ENCODE measurements around the gene MYO10.
A peak's percentile ranks its signal among the peaks of the same experiment; 100 is the strongest.

MYO10 gene

DNA sequence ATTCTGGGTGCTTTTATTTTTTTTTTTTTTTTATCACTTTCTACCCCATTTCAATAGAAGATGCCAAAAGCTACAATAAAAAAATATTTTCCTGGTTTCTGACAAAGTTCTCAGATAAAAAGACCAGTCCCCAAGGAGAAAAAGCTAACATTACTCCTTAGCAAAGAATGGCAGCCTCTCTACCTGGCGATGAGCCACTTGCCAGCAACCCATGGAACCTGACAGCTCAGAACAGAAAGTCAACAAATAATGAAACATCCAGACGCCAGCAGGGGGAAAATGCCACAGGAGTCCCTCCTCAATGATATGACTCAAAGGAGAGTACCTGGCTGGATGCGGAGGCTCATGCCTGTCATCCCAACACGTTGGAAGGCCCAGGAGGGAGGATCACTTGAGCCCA is 123.2 kb downstream of the MYO10 start:
- no peak for DNase-seq

DNA sequence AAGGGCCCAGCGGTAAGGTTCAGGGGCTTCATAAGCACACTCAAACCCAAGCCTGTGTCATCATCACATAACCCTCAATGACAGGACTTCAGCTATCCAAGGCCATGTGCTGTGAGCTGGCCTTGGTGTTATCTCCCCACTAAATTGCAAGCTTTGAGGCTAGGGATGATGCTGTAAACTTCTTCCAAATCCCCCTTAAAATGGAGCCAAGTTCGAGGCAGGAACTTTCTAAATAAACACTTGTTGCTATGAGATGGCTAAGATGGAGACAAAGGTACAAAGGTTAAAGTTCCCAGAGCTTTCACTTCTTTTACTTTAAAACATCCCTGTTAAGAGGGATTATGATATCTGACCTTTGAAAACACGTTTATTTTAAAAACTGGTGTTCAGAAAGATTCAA is 123.6 kb downstream of the MYO10 start:
- no peak for DNase-seq

DNA sequence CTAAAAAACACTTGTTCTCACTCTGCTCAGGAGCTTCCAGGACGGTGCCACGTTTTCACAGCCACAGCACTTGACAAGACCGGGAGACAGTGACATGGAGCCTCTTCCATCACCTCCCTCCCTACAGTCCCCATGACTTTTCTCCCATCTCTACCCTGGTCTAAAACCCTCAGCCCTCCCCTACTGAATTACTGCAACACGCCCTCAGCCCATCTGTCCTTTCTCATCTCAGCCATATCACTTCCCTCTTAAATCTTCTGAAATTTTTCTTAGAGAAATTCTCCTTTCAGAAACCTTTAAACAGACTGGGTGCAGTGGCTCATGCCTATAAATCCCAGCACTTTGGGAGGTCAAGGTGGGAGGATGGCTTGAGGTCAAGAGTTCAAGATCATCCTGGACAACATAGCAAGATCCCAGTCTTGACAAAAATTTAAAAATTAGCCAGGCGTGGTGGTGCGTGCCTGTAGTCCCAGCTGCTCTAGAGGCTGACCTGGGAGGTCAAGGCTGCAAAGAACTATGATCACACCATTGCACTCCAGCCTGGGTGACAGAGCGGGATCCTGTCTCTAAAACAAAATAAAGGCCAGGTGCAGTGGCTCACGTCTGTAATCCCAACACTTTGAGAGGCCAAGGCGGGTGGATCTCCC is 125.8 kb downstream of the MYO10 start:
- no peak for DNase-seq

DNA sequence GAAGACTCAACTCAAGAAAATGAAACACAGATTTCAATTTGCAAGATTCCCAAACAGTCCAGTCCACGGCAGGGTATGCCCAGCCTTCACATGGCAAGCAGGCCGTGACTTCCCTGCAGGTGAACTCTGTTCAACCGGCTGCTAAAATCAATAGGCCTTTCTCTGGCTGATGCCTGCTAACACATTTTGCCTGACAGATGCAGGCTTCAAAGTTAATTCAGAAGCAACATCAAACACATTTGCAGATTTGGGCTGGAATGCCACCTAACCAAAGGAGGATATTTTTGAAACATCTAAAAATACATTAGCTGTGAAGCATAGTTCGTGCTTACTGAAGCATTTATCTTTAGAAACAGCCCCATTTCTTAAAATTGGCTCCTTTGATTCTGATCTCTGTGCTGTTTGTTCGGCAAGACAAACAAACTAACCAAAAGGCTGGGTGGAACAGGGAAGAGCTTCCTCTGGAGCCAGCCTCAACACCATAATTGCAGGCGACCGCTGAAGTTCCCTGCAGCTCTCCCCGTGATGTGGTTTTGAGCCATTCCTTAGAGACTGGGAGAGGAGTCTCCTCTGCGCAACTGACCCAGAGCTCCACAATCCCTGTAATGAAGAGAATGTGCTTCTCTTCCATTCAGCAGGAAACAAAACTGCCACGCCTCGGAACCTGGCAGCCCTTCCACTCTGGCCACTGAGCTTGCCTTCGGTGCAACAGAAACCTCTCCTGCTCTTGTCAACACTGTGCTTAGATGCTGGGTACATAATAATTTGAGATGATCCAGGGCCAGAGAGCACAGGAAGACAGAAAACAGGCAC is 126.5 kb downstream of the MYO10 start:
- DNase-seq, result no peak

DNA sequence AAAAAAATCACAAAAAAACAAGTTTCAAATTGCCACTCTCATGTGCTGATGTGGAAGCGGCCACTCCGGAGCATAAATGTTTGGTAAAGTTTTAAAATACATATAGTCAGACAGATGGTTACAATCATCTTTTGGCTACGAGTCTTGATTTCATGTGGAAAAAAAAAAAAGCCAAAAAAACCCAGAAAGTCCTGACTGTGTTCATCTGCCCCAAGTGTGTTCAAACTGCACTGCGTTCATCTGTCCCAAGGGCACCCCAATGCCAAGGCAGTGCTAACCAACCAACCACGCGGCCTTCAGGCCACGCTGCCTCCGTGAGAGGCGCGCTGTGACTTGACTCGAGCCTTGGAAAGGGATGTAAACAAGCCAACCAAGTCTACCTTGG is 127.1 kb downstream of the MYO10 start:
- peak in 1 of 51 donors; percentile 14 for DNase-seq

DNA sequence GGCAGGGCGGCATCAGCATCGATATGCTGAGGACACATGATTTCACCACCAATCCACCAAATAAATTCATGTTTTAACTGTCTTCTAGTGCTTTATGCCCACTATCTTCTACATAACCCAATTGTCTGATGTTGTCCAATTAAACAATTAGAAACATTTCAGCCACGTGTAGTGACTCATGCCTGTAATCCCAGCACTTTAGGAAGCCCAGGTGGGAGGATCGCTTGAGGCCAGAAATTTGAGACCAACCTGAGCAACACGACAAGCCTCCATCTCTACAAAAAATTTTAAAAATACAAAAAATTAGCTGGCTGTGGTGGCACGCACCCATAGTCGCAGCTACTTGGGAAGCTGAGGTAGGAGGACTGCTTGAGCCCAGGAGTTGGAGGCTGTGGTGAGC is 128.1 kb downstream of the MYO10 start:
- DNase-seq, result no peak

DNA sequence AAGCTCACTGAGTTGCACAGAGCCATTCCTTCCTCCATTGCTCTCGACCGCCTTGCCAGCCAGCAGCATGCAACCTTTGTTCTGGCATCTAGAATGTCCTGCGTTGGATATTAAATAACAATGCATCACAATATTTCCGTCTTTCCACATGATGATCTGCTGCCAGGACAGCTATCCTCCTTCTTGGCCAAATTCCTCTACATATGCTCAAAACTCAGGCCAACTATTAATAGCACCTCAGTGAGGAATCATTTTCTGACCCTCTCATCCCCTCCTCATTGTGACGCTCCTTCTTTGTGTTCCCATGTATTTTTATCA is 128.6 kb downstream of the MYO10 start:
- DNase-seq, result no peak

DNA sequence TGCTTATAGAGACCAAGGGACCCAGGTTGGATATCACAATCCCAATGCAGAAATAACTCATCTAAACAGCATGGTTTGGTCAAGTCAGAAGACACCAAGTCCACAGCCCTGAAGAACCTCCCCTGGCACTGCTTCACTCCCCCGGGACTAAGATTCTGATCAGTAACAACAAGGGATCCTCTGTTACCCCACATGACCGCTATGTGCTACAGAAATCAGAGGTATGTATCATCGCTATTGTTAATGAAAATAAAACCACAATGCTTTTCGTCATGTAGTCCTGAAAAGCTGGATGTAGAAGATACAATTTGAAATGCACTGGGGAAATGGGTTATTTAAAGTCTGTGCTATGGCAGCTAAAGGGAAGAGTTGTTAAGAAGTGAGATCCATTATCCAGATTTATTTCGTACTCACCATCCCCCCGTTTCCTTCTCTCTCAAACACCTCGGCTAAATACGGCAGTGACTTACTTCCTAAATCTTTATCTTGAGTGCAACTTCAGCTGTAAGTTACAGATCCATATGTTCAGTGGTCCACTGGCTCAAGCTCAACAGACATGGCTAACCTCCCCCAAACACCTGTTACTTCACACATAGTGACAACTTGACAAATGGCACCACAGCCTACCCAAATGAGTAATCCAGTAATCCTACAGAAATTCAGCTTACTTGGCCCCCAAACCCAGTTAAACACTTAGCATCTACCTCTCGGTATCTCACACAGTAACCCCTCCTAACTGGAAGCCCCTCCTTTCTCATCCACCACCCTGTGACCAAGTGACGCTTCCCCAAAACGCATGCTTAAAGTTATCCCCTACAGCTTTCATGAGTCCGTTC is 129.2 kb downstream of the MYO10 start:
- DNase-seq, result no peak

DNA sequence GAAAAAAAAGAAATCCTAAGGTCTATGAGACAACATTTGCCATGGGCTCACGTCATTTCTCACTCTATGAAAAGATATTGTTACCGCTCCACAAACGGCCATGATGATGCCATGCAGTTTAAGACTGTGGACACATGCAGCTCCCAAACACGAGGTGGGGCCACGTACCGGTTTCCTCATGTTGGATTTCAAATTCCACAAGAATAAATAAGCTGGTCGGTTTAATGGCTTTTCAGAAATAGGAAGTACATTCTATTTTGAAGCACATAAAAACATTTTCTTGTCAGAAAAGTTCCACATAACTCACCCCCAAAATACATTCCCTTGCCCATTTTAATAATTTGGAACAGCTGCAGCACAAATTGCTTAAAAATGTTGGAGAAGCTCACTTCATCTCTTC is 130.6 kb downstream of the MYO10 start:
- DNase-seq, result no peak

DNA sequence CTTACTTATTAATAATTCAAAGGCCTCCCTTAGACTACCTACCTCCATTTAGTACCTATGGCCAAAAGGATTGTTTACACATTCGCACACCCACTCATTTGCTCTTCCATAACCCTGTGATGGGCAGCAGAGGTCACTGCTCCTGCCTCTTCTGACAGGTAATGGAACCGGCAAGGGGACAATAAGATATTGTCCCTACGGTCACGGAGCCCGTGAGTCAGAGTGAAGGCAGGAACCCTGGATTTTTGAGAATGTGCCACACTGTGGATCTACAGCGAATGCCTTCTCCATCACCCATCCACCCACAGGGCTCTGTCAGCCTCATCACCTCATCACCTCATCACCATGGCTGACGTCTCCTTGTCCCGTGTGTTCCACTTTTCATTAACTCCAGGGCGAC is 132.3 kb downstream of the MYO10 start:
- no peak for DNase-seq

DNA sequence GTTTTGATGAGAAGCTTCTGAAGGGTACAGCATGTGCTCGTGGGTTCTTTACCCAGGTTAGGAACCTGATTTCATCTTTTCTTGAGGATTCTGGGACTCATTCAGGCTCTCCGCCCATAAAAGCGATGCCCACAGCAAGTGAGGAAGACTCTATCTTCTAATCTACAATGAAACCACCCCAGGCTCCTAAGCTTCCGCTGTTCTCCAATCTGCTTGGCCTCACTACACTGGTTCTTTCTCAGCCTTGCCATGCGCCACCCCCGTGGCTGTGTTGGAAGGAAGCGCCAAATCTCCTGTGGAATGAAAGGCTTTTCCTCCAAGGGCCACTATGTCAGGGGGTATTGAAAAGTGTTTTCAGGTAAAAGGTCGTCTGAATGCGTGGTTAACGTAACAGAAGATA is 135.6 kb downstream of the MYO10 start:
- no peak for DNase-seq

DNA sequence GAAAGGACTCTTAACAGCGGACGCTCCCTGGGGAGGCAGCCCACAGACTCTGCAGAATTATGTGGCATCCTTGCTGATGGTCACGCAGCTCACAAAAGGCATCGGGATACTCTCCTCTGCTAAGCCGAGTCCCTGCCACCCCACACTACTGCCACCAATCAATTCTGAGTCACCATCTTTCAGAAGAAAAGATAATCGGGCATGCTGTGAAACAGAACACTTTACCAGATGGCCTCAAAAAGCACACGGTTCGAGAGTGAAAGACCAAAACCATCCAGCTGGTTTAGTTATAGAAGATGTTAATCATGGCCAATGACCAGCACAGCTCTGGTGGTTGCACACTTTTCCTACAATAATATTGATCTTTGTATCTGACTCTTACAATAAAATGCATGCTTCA is 136.3 kb downstream of the MYO10 start:
- DNase-seq, result no peak

DNA sequence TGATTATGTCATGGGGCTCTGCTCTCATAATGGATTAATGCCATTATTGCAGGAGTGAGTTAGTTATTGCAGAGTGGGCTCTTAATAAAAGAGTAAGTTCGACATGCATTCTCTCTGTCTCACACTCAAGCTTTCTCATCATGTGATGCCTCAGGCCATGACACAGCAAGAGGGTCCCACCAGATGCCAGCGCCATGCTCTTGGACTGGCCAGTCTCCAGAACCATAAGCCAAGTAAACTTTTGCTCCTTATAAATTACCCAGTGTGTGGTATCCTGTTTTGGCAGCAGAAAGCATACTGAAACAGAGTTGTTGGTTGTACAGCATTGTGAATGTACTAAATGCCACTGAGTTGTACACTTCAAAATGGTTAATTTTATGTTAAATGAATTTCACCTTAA is 138.1 kb downstream of the MYO10 start:
- no peak for DNase-seq

DNA sequence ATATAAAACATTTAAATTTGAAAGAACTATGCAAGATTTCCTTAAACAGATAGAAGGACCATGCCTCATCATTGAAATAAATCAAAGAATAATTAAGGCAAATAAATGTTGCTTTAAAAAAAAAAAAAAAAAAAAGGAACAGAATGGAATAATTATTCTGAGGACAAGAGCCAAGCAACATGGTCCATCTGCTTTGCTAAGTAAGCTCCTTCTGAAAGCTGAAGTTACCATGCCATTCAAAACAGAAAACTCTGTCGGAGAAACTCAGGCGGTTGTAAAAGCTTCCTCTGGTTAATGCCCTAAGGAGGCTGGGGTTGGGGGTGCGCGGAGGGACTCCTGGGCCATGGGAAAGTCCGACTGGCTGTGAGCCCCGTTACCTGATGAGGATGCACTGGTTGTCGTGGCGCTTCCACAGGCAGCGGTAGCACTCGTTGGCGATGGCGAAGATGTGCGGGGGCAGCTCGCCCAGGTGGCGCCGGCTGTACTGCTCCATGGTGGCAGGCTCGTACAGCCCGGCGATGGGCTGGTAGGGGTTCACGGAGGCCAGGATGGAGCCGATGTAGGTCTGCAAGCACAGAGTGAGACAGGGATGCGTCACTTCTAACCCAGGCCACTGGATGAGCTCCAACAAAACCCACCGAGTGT is 141.7 kb downstream of the MYO10 start:
- no peak for DNase-seq

DNA sequence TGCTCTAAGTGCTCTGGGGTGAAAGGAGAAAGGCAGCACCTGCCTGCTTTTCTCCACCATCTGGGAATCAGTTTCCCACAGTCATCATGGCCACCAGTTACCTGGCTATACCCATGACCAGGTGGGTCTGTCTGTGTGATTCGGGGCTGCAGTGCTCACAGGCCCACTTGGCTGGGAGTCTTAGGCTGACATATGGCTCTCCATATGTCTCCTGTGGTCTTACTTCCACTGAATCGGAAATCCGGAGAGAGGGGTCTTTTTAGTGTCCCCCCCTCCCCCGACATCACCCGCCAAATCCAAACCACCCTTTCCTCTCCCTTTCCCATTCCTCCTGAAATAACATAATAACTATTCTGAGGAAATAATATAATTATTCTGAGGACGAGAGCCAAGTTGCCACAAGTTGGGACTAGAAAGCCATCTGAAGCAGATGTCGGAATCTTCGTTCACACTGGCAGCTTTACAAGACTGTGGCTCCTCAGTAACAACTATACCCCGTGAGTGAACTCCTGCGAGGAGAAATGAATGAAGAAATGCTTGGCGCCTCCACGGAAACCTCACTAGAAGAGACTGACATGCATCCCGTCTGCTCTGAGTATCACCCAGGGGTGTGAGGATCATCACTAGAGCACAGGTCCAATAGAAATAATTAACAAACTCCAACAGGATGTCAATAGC is 143.4 kb downstream of the MYO10 start:
- DNase-seq, result no peak

DNA sequence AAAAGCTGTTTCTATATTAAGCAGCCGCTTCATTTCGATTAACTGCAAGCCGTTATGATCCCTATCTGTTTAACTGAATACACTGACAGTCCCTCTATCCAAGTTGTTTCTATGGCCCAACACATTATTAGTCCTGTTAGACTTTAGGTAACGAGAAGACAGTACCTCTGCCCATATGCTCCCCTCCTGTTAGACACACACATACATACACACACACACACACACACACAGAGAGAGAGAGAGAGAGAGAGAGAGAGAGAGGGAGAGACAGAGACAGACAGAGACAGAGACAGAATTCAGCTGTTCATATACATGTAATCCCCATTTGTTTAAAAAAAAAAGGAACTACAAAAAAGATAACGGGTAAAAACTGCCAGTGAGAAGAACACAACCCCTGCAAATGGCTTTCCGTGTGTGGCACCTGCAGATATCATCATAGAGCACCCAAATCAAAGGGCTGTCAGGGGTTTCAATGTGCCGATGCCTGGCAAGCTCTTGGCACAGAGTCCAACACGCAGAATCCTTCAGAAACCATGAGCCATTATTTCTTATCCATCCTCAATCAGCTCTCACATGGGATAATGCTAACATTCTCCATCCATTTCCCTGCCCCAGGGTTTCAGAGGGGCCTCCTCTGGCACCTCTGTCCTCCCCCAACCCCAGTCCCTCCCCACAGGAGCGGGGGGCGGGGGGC is 144.0 kb downstream of the MYO10 start:
- DNase-seq, result no peak

DNA sequence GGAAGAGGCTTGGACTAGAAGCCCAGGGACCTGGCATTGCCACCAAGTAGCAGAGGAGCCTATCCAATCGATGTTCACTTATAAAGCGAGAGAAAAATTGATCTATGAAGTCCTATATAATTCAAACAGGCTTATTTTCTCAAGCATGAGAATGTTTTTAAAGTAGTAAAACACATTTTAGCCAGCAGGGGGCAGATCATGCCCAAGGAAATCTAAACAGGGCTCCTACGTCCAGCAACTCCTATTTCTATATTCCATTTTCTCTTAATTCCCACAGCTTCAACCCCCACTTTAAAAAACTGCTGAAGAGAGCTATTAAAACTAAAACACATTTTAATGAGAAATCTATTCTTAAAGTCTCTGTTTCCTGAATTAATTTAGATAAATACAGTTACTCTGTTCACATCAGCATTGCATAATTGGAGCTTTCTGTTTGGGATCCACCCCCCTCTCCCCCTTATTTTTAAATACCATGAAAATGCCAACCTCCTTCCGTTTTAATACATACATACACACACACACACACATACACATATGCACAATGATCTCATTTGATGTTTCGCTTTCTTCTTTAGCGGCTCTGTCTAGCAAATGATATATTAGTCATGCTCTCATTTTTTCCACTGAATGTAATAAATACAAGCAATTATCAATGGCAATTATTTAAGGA is 144.9 kb downstream of the MYO10 start:
- DNase-seq, result peak in 7 of 51 donors; percentile 3 to 60 (median 24)

DNA sequence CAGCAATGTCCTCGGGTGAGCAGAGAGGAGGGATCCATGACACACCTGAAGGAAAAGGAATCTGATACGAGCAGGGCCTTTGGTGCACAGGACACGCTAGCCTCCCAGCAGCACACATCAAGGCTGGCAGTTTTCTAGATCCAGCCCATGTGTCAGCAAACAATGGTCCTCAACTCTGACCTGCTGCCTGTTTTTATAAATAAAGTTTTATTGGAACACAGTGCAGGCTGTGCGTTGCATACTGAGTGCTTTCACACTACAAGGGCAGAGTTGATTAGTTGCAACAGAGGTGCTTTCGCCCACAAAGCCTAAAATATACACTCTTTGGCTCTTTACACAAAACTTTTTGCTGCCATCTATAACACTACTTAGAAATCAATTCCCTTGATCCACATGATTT is 147.1 kb downstream of the MYO10 start:
- no peak for DNase-seq

DNA sequence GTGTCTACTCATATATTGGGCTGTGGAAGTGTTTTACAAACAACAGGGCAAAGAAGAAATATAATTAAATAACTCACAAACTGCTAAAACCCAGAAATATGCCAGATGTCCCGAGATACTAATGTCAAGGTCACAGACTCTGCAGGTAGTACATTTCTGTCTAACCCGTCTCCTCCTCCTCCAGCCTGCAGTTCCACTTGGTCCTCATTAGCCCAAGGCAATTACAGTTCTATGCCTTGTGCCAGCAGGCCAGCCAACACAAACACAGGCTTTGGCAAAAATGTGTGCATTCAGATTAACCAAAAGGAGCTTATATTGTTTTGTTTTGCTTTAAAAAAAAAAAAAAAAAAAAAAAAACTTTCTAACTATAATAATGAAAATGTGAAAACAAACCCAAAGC is 148.8 kb downstream of the MYO10 start:
- no peak for DNase-seq

All from hypothalamus (tissue), 51 donors.